SK-N-SH (cell line): ENCODE measurements around the gene CD79A. TPM values are rescaled to one million over a fixed set of nuclear protein-coding genes. Genes with fewer than 3 reads are reported as not detected.

Experiments used
- CTCF ChIA-PET: fragments of 300-600, 350-600 bp; formaldehyde crosslinking; extraction: SDS; loops from one replicate; lab custom pipeline; 2021; lab: Yijun Ruan, JAX
- POLR2A ChIA-PET: fragments of 350-600 bp; sonication (Branson Sonifier 250); formaldehyde crosslinking; extraction: SDS; loops from one replicate; lab custom pipeline; 2020; ENCODE audit warnings: antibody characterized with exemption, inconsistent platforms; lab: Yijun Ruan, JAX
- DNase-seq: peaks from one replicate; pipeline ENCODE4 v3.0.0; 2012
- H2AFZ ChIP-seq: fragments of 200-600 bp; sonication (generic); 2 replicates; pipeline ENCODE4 v1.8.1; 2016; ENCODE audit warnings: antibody characterized with exemption, mild to moderate bottlenecking, low read depth
- H3F3A ChIP-seq: fragments of 200-600 bp; sonication (generic); replicated peaks from 2 replicates; pipeline ENCODE3; 2016; ENCODE audit warnings: antibody characterized with exemption, mild to moderate bottlenecking; ENCODE audit not compliant: insufficient read depth
- H3K27ac ChIP-seq, 2 experiments: fragments of 200-500 bp in 1 of 2; fragments of 200-600 bp in 1 of 2; sonication (Bioruptor generic) in 1 of 2; sonication (generic), shearing (Covaris generic) in 1 of 2; 2 replicates each; pipeline versions ENCODE4 v1.5.1 to v1.6.1; 2014 to 2016; ENCODE audit warnings: low read depth in 2 of 2, inconsistent platforms in 1 of 2, low read length in 1 of 2, mild to moderate bottlenecking in 1 of 2, mixed read lengths in 1 of 2
- H3K27me3 ChIP-seq: fragments of 200-600 bp; sonication (generic), shearing (Covaris generic); 2 replicates; pipeline ENCODE4 v1.6.1; 2016; ENCODE audit warnings: mixed run types; ENCODE audit not compliant: insufficient read depth
- H3K36me3 ChIP-seq, 2 experiments: fragments of 200-500 bp in 1 of 2; fragments of 200-600 bp in 1 of 2; sonication (Bioruptor generic) in 1 of 2; sonication (generic) in 1 of 2; replicated peaks in 1 of 2; 2 replicates each; pipeline versions ENCODE3 to v1.5.1; 2014 to 2016; ENCODE audit warnings: low read length in 1 of 2, mild to moderate bottlenecking in 1 of 2; ENCODE audit not compliant: insufficient read depth in 2 of 2, control insufficient read depth in 1 of 2
- H3K4me1 ChIP-seq, 2 experiments: fragments of 200-500 bp in 1 of 2; fragments of 200-600 bp in 1 of 2; sonication (Bioruptor generic) in 1 of 2; sonication (generic), shearing (Covaris generic) in 1 of 2; 2 replicates each; pipeline versions ENCODE4 v1.5.1 to v1.6.1; 2014 to 2016; ENCODE audit warnings: low read depth in 1 of 2, low read length in 1 of 2, mixed run types in 1 of 2; ENCODE audit not compliant: insufficient read depth in 2 of 2, control insufficient read depth in 1 of 2
- H3K4me2 ChIP-seq: fragments of 200-600 bp; sonication (generic), shearing (Covaris generic); 2 replicates; pipeline ENCODE4 v1.6.1; 2017; ENCODE audit warnings: mixed run types
- H3K4me3 ChIP-seq, 2 experiments: fragments of 200-500 bp in 1 of 2; fragments of 200-600 bp in 1 of 2; sonication (Bioruptor generic) in 1 of 2; sonication (generic), shearing (Covaris generic) in 1 of 2; 2 replicates each; pipeline versions ENCODE4 v1.5.1 to v1.8.1; 2014 to 2016; ENCODE audit warnings: low read depth in 2 of 2, inconsistent platforms in 1 of 2, low read length in 1 of 2, mild to moderate bottlenecking in 1 of 2, mixed read lengths in 1 of 2, moderate library complexity in 1 of 2
- H3K79me2 ChIP-seq: fragments of 200-600 bp; sonication (generic); 2 replicates; pipeline ENCODE4 v1.8.1; 2017; ENCODE audit warnings: mild to moderate bottlenecking; ENCODE audit not compliant: insufficient read depth
- H3K9ac ChIP-seq: fragments of 200-600 bp; sonication (generic); 2 replicates; pipeline ENCODE4 v1.6.1; 2017; ENCODE audit warnings: mixed run types
- H3K9me2 ChIP-seq: fragments of 200-600 bp; sonication (generic); 2 replicates; pipeline ENCODE4 v1.6.1; 2017; ENCODE audit warnings: mixed run types
- H3K9me3 ChIP-seq: fragments of 200-600 bp; sonication (generic); 2 replicates; pipeline ENCODE4 v1.6.1; 2017; ENCODE audit warnings: mixed run types, mild to moderate bottlenecking, moderate library complexity
- H4K20me1 ChIP-seq: fragments of 200-600 bp; sonication (generic); 2 replicates; pipeline ENCODE4 v1.6.1; 2017; ENCODE audit warnings: mild to moderate bottlenecking, mixed run types; ENCODE audit not compliant: insufficient read depth
- CHD2 ChIP-seq: fragments of 150-350 bp; IDR thresholded peaks from 2 replicates; pipeline ENCODE4 v1.6.1; 2018; ENCODE audit warnings: low read length; ENCODE audit not compliant: partially characterized antibody
- ELF1 ChIP-seq: IDR thresholded peaks from 2 replicates; pipeline ENCODE4 v1.4.0; 2012
- EZH2phosphoT487 ChIP-seq: fragments of 200-600 bp; sonication (generic); IDR thresholded peaks from 2 replicates; pipeline ENCODE4 v1.6.1; 2017; ENCODE audit warnings: low read depth, mixed run types, mild to moderate bottlenecking, antibody characterized with exemption, moderate library complexity, borderline replicate concordance
- FOSL2 ChIP-seq: IDR thresholded peaks from 2 replicates; pipeline ENCODE4 v1.4.0; 2012; ENCODE audit warnings: low read depth, mild to moderate bottlenecking, moderate library complexity, borderline replicate concordance
- GABPA ChIP-seq: IDR thresholded peaks from 2 replicates; pipeline ENCODE4 v1.4.0; 2012; ENCODE audit warnings: low read depth, mild to moderate bottlenecking
- IRF3 ChIP-seq: fragments of 150-350 bp; IDR thresholded peaks from 2 replicates; pipeline ENCODE4 v1.6.1; 2016; ENCODE audit warnings: mild to moderate bottlenecking, low read depth, low read length
- MXI1 ChIP-seq: IDR thresholded peaks from 2 replicates; pipeline ENCODE4 v1.6.1; 2012; ENCODE audit warnings: mild to moderate bottlenecking, low read depth, low read length, improper control_type of control experiment
- NFIC ChIP-seq: IDR thresholded peaks from 2 replicates; pipeline ENCODE4 v1.4.0; 2012; ENCODE audit warnings: borderline replicate concordance
- REST ChIP-seq: IDR thresholded peaks from 2 replicates; pipeline ENCODE4 v1.6.1; 2012; ENCODE audit warnings: mild to moderate bottlenecking, low read depth, low read length, moderate library complexity
- RXRA ChIP-seq: IDR thresholded peaks from 2 replicates; pipeline ENCODE4 v1.4.0; 2012; ENCODE audit warnings: low read depth, mild to moderate bottlenecking, borderline replicate concordance
- SMC3 ChIP-seq: IDR thresholded peaks from 2 replicates; pipeline ENCODE4 v1.6.1; 2012; ENCODE audit warnings: low read depth, low read length, improper control_type of control experiment
- TAF1 ChIP-seq: IDR thresholded peaks from 2 replicates; pipeline ENCODE4 v1.6.1; 2012; ENCODE audit warnings: low read depth, mild to moderate bottlenecking, low read length, moderate library complexity, borderline replicate concordance
- TEAD4 ChIP-seq: IDR thresholded peaks from 2 replicates; pipeline ENCODE4 v1.4.0; 2012; ENCODE audit warnings: mild to moderate bottlenecking, borderline replicate concordance; ENCODE audit not compliant: insufficient read depth
- USF1 ChIP-seq: IDR thresholded peaks from 2 replicates; pipeline ENCODE4 v1.4.0; 2012; ENCODE audit warnings: low read depth, borderline replicate concordance
- WGBS: methylation state at CpG from one replicate; pipeline ENCODE4 v1.1.6; 2017; ENCODE audit warnings: low lambda C conversion rate; 5-methylcytosine and 5-hydroxymethylcytosine counted together
- polyA plus RNA-seq, 3 experiments: library from polyadenylated mRNA; depleted of rRNA; stranded (reverse); fragments of >200 nt; gene quantifications; 2 replicates each; pipeline ENCODE4 v1.2.3, GENCODE V29; 2012
- TF ChIP-seq, protein P1 (sequence below): IDR thresholded peaks from 2 replicates; pipeline ENCODE4; 2012
- TF ChIP-seq, protein P2 (sequence below): fragments of 150-350 bp; IDR thresholded peaks from 2 replicates; pipeline ENCODE4 v1.6.1; 2017; ENCODE audit warnings: antibody characterized with exemption, low read length, low read depth, borderline replicate concordance

The CD79A gene
- polyA plus RNA-seq, 1 of the 3 experiments (the other 2 are of a cell fraction) = 0.20 TPM

DNA sequence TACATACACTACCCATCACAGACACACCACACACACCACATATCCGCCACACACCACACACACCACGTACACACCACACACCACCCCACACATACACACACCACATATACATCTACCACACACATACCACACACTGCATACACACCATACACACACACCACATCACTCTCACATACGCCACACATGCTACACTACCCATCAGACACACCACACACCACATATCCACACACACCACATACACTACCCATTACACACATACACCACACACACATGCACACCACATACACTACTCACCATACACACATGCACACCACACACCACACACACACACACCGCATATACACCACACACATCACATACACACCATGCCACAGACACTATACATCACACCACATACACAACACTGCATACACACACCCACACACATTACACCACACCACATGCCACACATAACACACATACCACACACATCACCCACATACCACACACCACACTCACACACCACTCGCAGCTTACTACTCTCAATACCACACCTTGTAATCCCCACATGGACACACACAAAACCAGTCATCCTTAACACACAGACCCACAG lies 41.7 kb downstream of the CD79A start:
- no peak for DNase-seq
- CTCF ChIA-PET = interaction anchor here (0.8 to 1.3 kb wide), 3 partner anchors 16 to 46 kb away, joined by 3 to 5 read pairs (median 3); no protein-coding TSS in a partner anchor
- H3K27me3 ChIP-seq = peaks cover 23% of the 10 kb centered on the region

GRCh38 chr19:41919948-41920712 lies 43.1 kb downstream of the CD79A start:
- Histone ChIP-seq H3K4me3 (no peak overlapping the region), H3K4me2 (no peak overlapping the region), H3K36me3 (no peaks in the 10 kb centered on the region), H3F3A (no peaks in the 10 kb centered on the region), H2AFZ (no peak overlapping the region), H3K9ac (no peak overlapping the region), H3K9me3 (no peaks in the 10 kb centered on the region), H3K27me3 (peaks cover 17% of the 10 kb centered on the region; the same call in 1 of the 2 replicates), H3K79me2 (no peaks in the 10 kb centered on the region), H3K9me2 (no peaks in the 10 kb centered on the region), H4K20me1 (no peaks in the 10 kb centered on the region), H3K4me1 (no peaks in the 10 kb centered on the region; a peak in 1 of 4 replicates), H3K27ac (no peak overlapping the region)
- POLR2A ChIA-PET = no interaction called here
- DNase-seq = no peak
- whole genome bisulfite sequencing = 90% methylated on average over 33 of the region's 33 CpGs
- CTCF ChIA-PET = interaction anchor here (1.2 kb wide), 1 partner anchor 47 kb away, joined by 5 read pairs; no protein-coding TSS in a partner anchor
- TF ChIP-seq TEAD4 = no peak
- TF ChIP-seq RXRA = no peak
- no peak for TF ChIP-seq MXI1
- TF ChIP-seq USF1 = no peak
- TF ChIP-seq, protein P1, sequence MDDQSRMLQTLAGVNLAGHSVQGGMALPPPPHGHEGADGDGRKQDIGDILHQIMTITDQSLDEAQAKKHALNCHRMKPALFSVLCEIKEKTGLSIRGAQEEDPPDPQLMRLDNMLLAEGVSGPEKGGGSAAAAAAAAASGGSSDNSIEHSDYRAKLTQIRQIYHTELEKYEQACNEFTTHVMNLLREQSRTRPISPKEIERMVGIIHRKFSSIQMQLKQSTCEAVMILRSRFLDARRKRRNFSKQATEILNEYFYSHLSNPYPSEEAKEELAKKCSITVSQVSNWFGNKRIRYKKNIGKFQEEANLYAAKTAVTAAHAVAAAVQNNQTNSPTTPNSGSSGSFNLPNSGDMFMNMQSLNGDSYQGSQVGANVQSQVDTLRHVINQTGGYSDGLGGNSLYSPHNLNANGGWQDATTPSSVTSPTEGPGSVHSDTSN = no peak
- no peak for TF ChIP-seq GABPA
- TF ChIP-seq ELF1 = no peak
- no peak for TF ChIP-seq REST
- TF ChIP-seq FOSL2 = no peak

More for the DNA sequence above, 41.7 kb downstream of the CD79A start:
- Histone ChIP-seq H3K9me2 (no peaks in the 10 kb centered on the region), H3K27ac (no peak overlapping the region), H4K20me1 (no peaks in the 10 kb centered on the region)
- POLR2A ChIA-PET = no interaction called here
- TF ChIP-seq IRF3 (no peak), EZH2phosphoT487 (no peak), NFIC (no peak), TAF1 (no peak), TEAD4 (no peak), SMC3 (no peak), CHD2 (no peak)
- TF ChIP-seq, protein P2, sequence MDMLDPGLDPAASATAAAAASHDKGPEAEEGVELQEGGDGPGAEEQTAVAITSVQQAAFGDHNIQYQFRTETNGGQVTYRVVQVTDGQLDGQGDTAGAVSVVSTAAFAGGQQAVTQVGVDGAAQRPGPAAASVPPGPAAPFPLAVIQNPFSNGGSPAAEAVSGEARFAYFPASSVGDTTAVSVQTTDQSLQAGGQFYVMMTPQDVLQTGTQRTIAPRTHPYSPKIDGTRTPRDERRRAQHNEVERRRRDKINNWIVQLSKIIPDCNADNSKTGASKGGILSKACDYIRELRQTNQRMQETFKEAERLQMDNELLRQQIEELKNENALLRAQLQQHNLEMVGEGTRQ = no peak
- TF ChIP-seq, all 33 proteins: peak for 0
- no peak overlapping the region for H2AFZ ChIP-seq
- no peak overlapping the region for H3K9ac ChIP-seq
- no peaks in the 10 kb centered on the region for H3K79me2 ChIP-seq
- no peaks in the 10 kb centered on the region for H3K36me3 ChIP-seq
- H3K4me3 ChIP-seq = no peak overlapping the region
- 82% methylated on average over 5 of the region's 5 CpGs for WGBS
- no peaks in the 10 kb centered on the region; a peak in 1 of 4 replicates for H3K4me1 ChIP-seq
- H3K4me2 ChIP-seq = no peak overlapping the region
- H3K9me3 ChIP-seq = no peaks in the 10 kb centered on the region
- H3F3A ChIP-seq = no peaks in the 10 kb centered on the region
